HG02759 (cell line): ENCODE data around the gene DRD1.

Experiments
- ATAC-seq: cut with Tn5 transposase; IDR thresholded peaks from one replicate; pipeline ENCODE4 v1.9.1; 2021; ENCODE audit warnings: mild to moderate bottlenecking, moderate library complexity; ENCODE audit not compliant: unreplicated experiment

The DRD1 gene

GRCh38 chr5:175444060-175444904, at the start of gene DRD1:
Gene DRD1 (minus strand): TSS chr5:175444182. CDS start chr5:175443099, 1,083 bp downstream.
- peak; percentile 70 for ATAC-seq

GRCh38 chr5:175493726-175494125, 49.7 kb upstream of the DRD1 start:
- ATAC-seq: no peak

GRCh38 chr5:175493260-175493659, 49.3 kb upstream of the DRD1 start:
- ATAC-seq: no peak

- no peak for ATAC-seq
Measured at GRCh38 chr5:175491223-175491622, 47.2 kb upstream of the DRD1 start.

GRCh38 chr5:175489693-175490443, 45.9 kb upstream of the DRD1 start:
- ATAC-seq: no peak

- ATAC-seq: no peak
Measured at GRCh38 chr5:175487514-175488222, 43.7 kb upstream of the DRD1 start.

GRCh38 chr5:175485631-175486030, 41.6 kb upstream of the DRD1 start:
- ATAC-seq: no peak

- no peak for ATAC-seq
Measured at GRCh38 chr5:175484829-175485228, 40.8 kb upstream of the DRD1 start.

GRCh38 chr5:175484322-175484721, 40.3 kb upstream of the DRD1 start:
- no peak for ATAC-seq

GRCh38 chr5:175483337-175483736, 39.4 kb upstream of the DRD1 start:
- no peak for ATAC-seq

GRCh38 chr5:175479125-175479881, 35.3 kb upstream of the DRD1 start:
- ATAC-seq: no peak

- ATAC-seq: peak; percentile 92
Measured at GRCh38 chr5:175478384-175479124, 34.6 kb upstream of the DRD1 start, which contains the start of gene SFXN1. Gene SFXN1 (plus strand): TSS chr5:175478560. CDS start chr5:175492104, 13,544 bp downstream.

DNA sequence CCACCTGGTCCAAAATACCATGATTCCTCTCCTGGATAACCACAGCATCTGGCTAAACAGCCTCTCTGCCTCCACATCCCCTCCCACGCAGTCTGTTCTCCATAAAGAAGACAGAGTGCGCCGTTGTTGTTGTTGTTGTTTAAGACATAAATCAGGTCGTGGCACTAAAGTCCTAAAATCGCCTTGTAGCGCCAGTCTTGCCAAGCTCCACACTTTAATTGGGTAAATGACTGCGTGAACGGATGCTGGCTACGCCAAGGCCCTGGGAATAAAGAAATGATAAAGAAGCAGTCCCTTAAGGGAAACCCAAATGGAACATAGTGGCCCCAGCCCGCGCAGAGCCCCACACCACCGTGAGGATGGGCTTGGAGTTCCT, 34.0 kb upstream of the DRD1 start:
- ATAC-seq: no peak

- ATAC-seq: no peak
Measured at GRCh38 chr5:175477440-175477839, 33.5 kb upstream of the DRD1 start.

DNA sequence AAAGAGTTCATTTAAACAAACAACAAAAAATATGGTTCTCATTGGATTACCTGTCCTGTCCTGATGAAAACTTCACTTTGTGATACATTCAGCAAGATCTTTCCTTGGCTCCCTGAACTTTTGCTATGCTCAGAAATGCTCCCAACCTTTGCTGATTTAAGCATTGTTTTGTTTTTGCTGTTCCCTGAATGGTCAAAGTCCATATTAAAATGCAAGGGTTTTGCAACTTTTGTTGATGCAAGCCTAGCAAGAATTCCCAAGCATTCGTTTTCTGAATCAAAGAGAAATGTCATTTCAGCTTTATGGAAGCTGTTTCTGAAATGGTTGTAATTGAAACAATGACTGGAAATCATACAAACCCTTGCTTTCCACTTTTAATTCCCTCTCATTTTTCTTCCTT, 31.3 kb upstream of the DRD1 start:
- ATAC-seq: no peak

- no peak for ATAC-seq
Measured at GRCh38 chr5:175472378-175472777, 28.4 kb upstream of the DRD1 start.

GRCh38 chr5:175471628-175472027, 27.6 kb upstream of the DRD1 start:
- no peak for ATAC-seq

DNA sequence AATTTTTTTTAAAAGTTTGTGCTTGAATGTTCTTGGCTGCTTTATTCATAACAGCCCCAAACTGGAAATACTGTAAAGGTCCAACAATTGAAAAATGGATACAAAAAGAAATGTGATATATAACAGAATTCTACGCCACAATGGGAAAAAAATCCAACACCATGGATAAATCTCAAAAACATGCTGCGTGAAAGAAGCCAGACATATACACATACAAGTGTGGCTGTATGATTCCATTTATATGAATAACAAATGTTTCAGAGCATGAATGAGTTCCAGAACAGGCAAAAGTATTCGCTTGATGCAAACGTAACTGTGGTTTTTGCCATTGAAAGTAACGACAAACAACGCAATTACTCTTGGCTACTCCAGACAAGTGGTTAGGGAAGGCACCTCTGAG, 27.2 kb upstream of the DRD1 start:
- ATAC-seq: no peak

GRCh38 chr5:175470781-175471180, 26.8 kb upstream of the DRD1 start:
- ATAC-seq: no peak

- ATAC-seq: no peak
Measured at GRCh38 chr5:175469916-175470315, 25.9 kb upstream of the DRD1 start.
